Measurements from ENCODE around the gene WDR46. TPM values are rescaled to one million over a fixed set of nuclear protein-coding genes. Genes with fewer than 3 reads are reported as not detected.
"Not testable (repeated sequence)": the region's sequence is repeated elsewhere in the genome, so short reads cannot be mapped to it uniquely, and the experiment has no call there.

The WDR46 gene
- polyA plus RNA-seq, 2 of the 4 experiments (the other 2 are of a cell fraction): 35.1 to 88.4 TPM

DNA sequence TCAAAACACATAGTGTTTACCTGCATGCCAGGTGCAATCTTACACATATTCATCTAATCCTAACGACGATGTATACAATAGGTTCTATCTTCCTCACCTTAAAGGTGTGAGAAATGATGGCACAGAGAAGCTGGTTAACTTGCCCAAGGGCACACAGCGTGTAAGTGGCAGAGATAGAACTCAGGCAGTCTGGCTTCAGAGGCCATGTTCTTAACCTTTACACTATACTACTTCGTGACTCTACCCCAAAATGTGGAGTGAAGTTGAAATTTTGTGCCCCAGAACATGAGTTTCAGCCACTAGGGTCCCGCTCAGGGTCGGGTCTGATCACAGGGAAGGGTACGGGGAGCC lies 17.9 kb downstream of the WDR46 start:
- TF ChIP-seq CHD2 (IDR thresholded peaks at IDR 0.05; ENCODE audit: low read length, partially characterized antibody): no peak
- peak; percentile 84 for TF ChIP-seq ZFP36 (IDR thresholded peaks at IDR 0.05; ENCODE audit: borderline replicate concordance, partially characterized antibody)
- TF ChIP-seq KDM1A (IDR thresholded peaks at IDR 0.05; ENCODE audit: low read depth): peak; percentile 66; the same call in 1 of the 2 replicates
- no peak for TF ChIP-seq FOSL2 (IDR thresholded peaks at IDR 0.05)
- TF ChIP-seq FOSL2 (CRISPR knock-in tag; IDR thresholded peaks at IDR 0.05): no peak
- Histone ChIP-seq H3K9me3 (no peaks in the 10 kb centered on the region), H3K4me1 (peaks cover 33% of the 10 kb centered on the region), H3K4me2 (peak overlapping the region; percentile 79), H3K4me3 (peak overlapping the region; percentile 87), H3K27ac (peak overlapping the region; percentile 91 to 97)
- FAIRE-seq (no peak), DNase-seq (ENCODE audit: low read depth in 1 of 2, low spot score in 1 of 2) (no peak), ATAC-seq (peak; percentile 37 to 42)
- POLR2A ChIA-PET: interaction anchor here (1.1 to 2.8 kb wide), 8 partner anchors 8 to 303 kb away, joined by 4 to 16 read pairs (median 12); partner anchors contain the start of genes BRD2, PFDN6, RGL2 and WDR46
- CTCF ChIA-PET: interaction anchor here (0.8 to 5.7 kb wide), 7 partner anchors 9 to 73 kb away, joined by 3 to 33 read pairs (median 4); no protein-coding TSS in a partner anchor
- 4% methylated on average over 6 of the region's 7 CpGs for WGBS (ENCODE audit: missing lambda C conversion rate)

DNA sequence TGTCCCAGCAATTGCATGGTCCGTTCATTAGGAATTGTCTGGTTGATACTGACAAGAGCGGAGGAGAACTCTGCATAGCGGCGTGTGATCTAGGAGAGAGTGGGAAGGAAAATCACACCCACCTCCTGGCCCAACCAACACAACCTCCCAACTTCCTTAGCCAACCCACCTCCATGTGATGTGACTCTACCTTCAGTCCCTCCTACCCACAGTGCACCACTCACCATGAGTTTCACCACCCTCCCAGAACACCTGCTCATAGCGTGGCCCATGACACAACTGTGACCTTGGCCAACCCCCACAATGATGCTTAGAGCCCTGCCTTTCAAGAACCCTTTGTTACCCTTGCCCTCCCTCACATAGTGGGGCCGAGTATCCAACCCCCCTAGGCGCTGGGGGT lies 25.0 kb downstream of the WDR46 start:
- ChIA-PET POLR2A (interaction anchor here (1.7 kb wide), 1 partner anchor 8 kb away, joined by 7 read pairs; the partner anchor contains the start of genes RPS18 and VPS52), CTCF (interaction anchor here (0.9 kb wide), 1 partner anchor 14 kb away, joined by 5 read pairs; no protein-coding TSS in a partner anchor)
- H3K4me2 ChIP-seq: no peak overlapping the region
- H3K27ac ChIP-seq: no peak overlapping the region
- peaks cover 4% of the 10 kb centered on the region; the same call in 1 of the 3 replicates for H3K4me1 ChIP-seq
- no peaks in the 10 kb centered on the region for H3K9me3 ChIP-seq
- FAIRE-seq: no peak
- WGBS (ENCODE audit: missing lambda C conversion rate): 86% methylated on average over 6 of the region's 7 CpGs
- no peak overlapping the region for H3K4me3 ChIP-seq
- TF ChIP-seq BHLHE40 (IDR thresholded peaks at IDR 0.05; ENCODE audit: low read depth, low read length) (no peak), EHF (CRISPR knock-in tag; IDR thresholded peaks at IDR 0.05) (no peak), NFE2L2 (conservative IDR thresholded peaks at IDR 0.05; ENCODE audit: low read length) (no peak), FOSB (CRISPR knock-in tag; IDR thresholded peaks at IDR 0.05) (no peak), HDAC2 (IDR thresholded peaks at IDR 0.05) (no peak), ZFP36 (IDR thresholded peaks at IDR 0.05; ENCODE audit: borderline replicate concordance, partially characterized antibody) (no peak), RNF2 (IDR thresholded peaks at IDR 0.05; ENCODE audit: borderline replicate concordance, low read depth) (no peak), EP300 (IDR thresholded peaks at IDR 0.05) (no peak), JUN (IDR thresholded peaks at IDR 0.05) (no peak), ESRRA (IDR thresholded peaks at IDR 0.05; ENCODE audit: borderline replicate concordance, low read length) (no peak), EHMT2 (IDR thresholded peaks at IDR 0.05; ENCODE audit: low read depth) (no peak), GATA3 (IDR thresholded peaks at IDR 0.05; ENCODE audit: borderline replicate concordance) (no peak)
- TF ChIP-seq, protein P1, sequence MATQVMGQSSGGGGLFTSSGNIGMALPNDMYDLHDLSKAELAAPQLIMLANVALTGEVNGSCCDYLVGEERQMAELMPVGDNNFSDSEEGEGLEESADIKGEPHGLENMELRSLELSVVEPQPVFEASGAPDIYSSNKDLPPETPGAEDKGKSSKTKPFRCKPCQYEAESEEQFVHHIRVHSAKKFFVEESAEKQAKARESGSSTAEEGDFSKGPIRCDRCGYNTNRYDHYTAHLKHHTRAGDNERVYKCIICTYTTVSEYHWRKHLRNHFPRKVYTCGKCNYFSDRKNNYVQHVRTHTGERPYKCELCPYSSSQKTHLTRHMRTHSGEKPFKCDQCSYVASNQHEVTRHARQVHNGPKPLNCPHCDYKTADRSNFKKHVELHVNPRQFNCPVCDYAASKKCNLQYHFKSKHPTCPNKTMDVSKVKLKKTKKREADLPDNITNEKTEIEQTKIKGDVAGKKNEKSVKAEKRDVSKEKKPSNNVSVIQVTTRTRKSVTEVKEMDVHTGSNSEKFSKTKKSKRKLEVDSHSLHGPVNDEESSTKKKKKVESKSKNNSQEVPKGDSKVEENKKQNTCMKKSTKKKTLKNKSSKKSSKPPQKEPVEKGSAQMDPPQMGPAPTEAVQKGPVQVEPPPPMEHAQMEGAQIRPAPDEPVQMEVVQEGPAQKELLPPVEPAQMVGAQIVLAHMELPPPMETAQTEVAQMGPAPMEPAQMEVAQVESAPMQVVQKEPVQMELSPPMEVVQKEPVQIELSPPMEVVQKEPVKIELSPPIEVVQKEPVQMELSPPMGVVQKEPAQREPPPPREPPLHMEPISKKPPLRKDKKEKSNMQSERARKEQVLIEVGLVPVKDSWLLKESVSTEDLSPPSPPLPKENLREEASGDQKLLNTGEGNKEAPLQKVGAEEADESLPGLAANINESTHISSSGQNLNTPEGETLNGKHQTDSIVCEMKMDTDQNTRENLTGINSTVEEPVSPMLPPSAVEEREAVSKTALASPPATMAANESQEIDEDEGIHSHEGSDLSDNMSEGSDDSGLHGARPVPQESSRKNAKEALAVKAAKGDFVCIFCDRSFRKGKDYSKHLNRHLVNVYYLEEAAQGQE (IDR thresholded peaks at IDR 0.05): no peak
- TF ChIP-seq, protein P2, sequence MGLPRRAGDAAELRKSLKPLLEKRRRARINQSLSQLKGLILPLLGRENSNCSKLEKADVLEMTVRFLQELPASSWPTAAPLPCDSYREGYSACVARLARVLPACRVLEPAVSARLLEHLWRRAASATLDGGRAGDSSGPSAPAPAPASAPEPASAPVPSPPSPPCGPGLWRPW (IDR thresholded peaks at IDR 0.05): no peak
- TF ChIP-seq, protein P3, sequence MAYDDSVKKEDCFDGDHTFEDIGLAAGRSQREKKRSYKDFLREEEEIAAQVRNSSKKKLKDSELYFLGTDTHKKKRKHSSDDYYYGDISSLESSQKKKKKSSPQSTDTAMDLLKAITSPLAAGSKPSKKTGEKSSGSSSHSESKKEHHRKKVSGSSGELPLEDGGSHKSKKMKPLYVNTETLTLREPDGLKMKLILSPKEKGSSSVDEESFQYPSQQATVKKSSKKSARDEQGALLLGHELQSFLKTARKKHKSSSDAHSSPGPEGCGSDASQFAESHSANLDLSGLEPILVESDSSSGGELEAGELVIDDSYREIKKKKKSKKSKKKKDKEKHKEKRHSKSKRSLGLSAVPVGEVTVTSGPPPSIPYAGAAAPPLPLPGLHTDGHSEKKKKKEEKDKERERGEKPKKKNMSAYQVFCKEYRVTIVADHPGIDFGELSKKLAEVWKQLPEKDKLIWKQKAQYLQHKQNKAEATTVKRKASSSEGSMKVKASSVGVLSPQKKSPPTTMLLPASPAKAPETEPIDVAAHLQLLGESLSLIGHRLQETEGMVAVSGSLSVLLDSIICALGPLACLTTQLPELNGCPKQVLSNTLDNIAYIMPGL (CRISPR knock-in tag; IDR thresholded peaks at IDR 0.05; ENCODE audit: borderline replicate concordance): no peak
- TF ChIP-seq, protein P4, sequence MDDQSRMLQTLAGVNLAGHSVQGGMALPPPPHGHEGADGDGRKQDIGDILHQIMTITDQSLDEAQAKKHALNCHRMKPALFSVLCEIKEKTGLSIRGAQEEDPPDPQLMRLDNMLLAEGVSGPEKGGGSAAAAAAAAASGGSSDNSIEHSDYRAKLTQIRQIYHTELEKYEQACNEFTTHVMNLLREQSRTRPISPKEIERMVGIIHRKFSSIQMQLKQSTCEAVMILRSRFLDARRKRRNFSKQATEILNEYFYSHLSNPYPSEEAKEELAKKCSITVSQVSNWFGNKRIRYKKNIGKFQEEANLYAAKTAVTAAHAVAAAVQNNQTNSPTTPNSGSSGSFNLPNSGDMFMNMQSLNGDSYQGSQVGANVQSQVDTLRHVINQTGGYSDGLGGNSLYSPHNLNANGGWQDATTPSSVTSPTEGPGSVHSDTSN (IDR thresholded peaks at IDR 0.05): no peak
- TF ChIP-seq, protein P5, sequence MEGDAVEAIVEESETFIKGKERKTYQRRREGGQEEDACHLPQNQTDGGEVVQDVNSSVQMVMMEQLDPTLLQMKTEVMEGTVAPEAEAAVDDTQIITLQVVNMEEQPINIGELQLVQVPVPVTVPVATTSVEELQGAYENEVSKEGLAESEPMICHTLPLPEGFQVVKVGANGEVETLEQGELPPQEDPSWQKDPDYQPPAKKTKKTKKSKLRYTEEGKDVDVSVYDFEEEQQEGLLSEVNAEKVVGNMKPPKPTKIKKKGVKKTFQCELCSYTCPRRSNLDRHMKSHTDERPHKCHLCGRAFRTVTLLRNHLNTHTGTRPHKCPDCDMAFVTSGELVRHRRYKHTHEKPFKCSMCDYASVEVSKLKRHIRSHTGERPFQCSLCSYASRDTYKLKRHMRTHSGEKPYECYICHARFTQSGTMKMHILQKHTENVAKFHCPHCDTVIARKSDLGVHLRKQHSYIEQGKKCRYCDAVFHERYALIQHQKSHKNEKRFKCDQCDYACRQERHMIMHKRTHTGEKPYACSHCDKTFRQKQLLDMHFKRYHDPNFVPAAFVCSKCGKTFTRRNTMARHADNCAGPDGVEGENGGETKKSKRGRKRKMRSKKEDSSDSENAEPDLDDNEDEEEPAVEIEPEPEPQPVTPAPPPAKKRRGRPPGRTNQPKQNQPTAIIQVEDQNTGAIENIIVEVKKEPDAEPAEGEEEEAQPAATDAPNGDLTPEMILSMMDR (IDR thresholded peaks at IDR 0.05): no peak
- no peak for DNase-seq (ENCODE audit: low read depth in 1 of 2, low spot score in 1 of 2)
- ATAC-seq: no peak; a peak in 1 of 6 replicates

DNA sequence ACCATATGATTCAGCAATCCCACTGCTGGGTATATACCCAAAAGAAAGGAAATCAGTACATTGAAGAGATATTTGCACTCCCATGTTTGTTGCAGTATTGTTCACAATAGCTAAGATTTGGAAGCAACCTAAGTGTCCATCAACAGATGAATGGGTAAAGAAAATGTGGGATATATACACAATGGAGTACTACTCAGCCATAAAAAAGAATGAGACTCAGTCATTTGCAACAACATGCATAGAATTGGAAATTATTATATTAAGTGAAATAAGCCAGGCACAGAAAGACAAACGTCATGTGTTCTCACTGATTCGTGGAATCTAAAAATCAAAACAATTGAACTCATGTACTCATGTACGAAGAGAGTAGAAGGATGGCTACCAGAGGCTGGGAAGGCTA lies 26.5 kb downstream of the WDR46 start:
- H3K9me3 ChIP-seq; H3K27ac ChIP-seq; FAIRE-seq; DNase-seq (ENCODE audit: low read depth in 1 of 2, low spot score in 1 of 2); H3K4me1 ChIP-seq; ATAC-seq; H3K4me2 ChIP-seq; H3K4me3 ChIP-seq: not testable (repeated sequence)
- WGBS (ENCODE audit: missing lambda C conversion rate): 88% methylated on average over 3 of the region's 3 CpGs
- CTCF ChIA-PET: interaction anchor here (0.6 to 3.1 kb wide), 3 partner anchors 9 to 210 kb away, joined by 3 to 10 read pairs (median 3); partner anchors contain the start of genes RPS18 and VPS52
- POLR2A ChIA-PET: interaction anchor here (1.7 kb wide), 1 partner anchor 9 kb away, joined by 7 read pairs; the partner anchor contains the start of genes RPS18 and VPS52

Data from A549 (cell line).